GM23338 (cell line): ENCODE measurements around the gene E2F6.

Experiments
- CTCF ChIP-seq, 2 experiments: fragments of 200-600 bp in 1 of 2; sonication (generic) in 1 of 2; conservative IDR thresholded peaks; 2 replicates each; pipeline versions ENCODE4 v1.5.1 to v1.6.1; 2016 to 2017; ENCODE audit warnings: antibody characterized with exemption in 2 of 2, low read depth in 2 of 2, mild to moderate bottlenecking in 2 of 2, moderate library complexity in 1 of 2
- EZH2 ChIP-seq: fragments of 200-600 bp; sonication (generic); IDR thresholded peaks from one replicate; pipeline ENCODE4 v1.8.0; 2017; ENCODE audit warnings: antibody characterized with exemption, mild to moderate bottlenecking, low read depth; ENCODE audit not compliant: unreplicated experiment
- NANOG ChIP-seq: IDR thresholded peaks from 2 replicates; pipeline ENCODE4 v1.6.1; 2016; ENCODE audit warnings: antibody characterized with exemption, borderline replicate concordance
- POLR2AphosphoS5 ChIP-seq: IDR thresholded peaks from 2 replicates; pipeline ENCODE4 v1.6.1; 2016; ENCODE audit warnings: antibody characterized with exemption, low read depth

- TF ChIP-seq NANOG (no peak), CTCF (conservative IDR thresholded peaks at IDR 0.05; ENCODE audit: low read depth in 2 of 2) (no peak), EZH2 (no peak), POLR2AphosphoS5 (no peak)
These were observed 33.3 kb upstream of the E2F6 start for GRCh38 chr2:11499081-11499743.
